ENCODE results near the gene GLG1. TPM values are rescaled to one million over a fixed set of nuclear protein-coding genes. Genes with fewer than 3 reads are reported as not detected.

Gene GLG1
- total RNA-seq, 4 donors from 2014 or later = 53.0 to 272 (median 127) TPM

- Histone ChIP-seq H3K36me3 (no peaks in the 10 kb centered on the region), H3K27ac (no peak overlapping the region), H3K4me1 (no peaks in the 10 kb centered on the region), H3K27me3 (no peaks in the 10 kb centered on the region), H3K4me3 (no peak overlapping the region), H3K9me3 (no peaks in the 10 kb centered on the region)
- no peak for DNase-seq
- intact Hi-C loops (cut with DNase I; ENCODE audit: low total_unique reads) = no loop called here
- TF ChIP-seq CTCF (IDR thresholded peaks at IDR 0.05) = no peak
- no peak for TF ChIP-seq POLR2A (IDR thresholded peaks at IDR 0.05)
These were observed 150.7 kb downstream of the GLG1 start for GRCh38 chr16:74456290-74456625.

GRCh38 chr16:74455619-74456289 is 151.2 kb downstream of the GLG1 start:
- Histone ChIP-seq H3K27me3 (no peaks in the 10 kb centered on the region), H3K4me3 (no peak overlapping the region), H3K27ac (no peak overlapping the region), H3K9me3 (no peaks in the 10 kb centered on the region), H3K36me3 (no peaks in the 10 kb centered on the region), H3K4me1 (no peaks in the 10 kb centered on the region)
- TF ChIP-seq CTCF (IDR thresholded peaks at IDR 0.05) (no peak), POLR2A (IDR thresholded peaks at IDR 0.05) (no peak)
- intact Hi-C loops (cut with DNase I; ENCODE audit: low total_unique reads) = no loop called here
- no peak for DNase-seq

- Histone ChIP-seq H3K27me3 (no peaks in the 10 kb centered on the region), H3K4me1 (no peaks in the 10 kb centered on the region), H3K36me3 (no peaks in the 10 kb centered on the region), H3K27ac (no peak overlapping the region), H3K4me3 (no peak overlapping the region), H3K9me3 (no peaks in the 10 kb centered on the region)
- no peak for DNase-seq
- TF ChIP-seq CTCF (IDR thresholded peaks at IDR 0.05) = no peak
- no peak for TF ChIP-seq POLR2A (IDR thresholded peaks at IDR 0.05)
- intact Hi-C loops (cut with DNase I; ENCODE audit: low total_unique reads) = no loop called here
These were observed 151.7 kb downstream of the GLG1 start for GRCh38 chr16:74455213-74455612.

- intact Hi-C loops (cut with DNase I; ENCODE audit: low total_unique reads) = no loop called here
- DNase-seq = no peak
- H3K27me3 ChIP-seq = no peaks in the 10 kb centered on the region
- no peak overlapping the region for H3K4me3 ChIP-seq
- TF ChIP-seq POLR2A (IDR thresholded peaks at IDR 0.05) (no peak), CTCF (IDR thresholded peaks at IDR 0.05) (no peak)
- no peak overlapping the region for H3K27ac ChIP-seq
- peaks cover 0 to 3% of the 10 kb centered on the region in 2 donors for H3K4me1 ChIP-seq
- H3K9me3 ChIP-seq = no peaks in the 10 kb centered on the region
- no peaks in the 10 kb centered on the region for H3K36me3 ChIP-seq
These were observed 154.8 kb downstream of the GLG1 start for GRCh38 chr16:74451951-74452758.
